GM06990 (cell line): ENCODE results near the gene AGPAT1.

ENCODE experiments used
- DNase-seq: peaks from one replicate; pipeline ENCODE4 v3.0.0-alpha.2; 2011; ENCODE audit not compliant: insufficient read length; ENCODE audit errors: extremely low read depth
- H3K27me3 ChIP-seq: replicated peaks from 2 replicates; pipeline ENCODE4 v1.6.0; 2011; ENCODE audit warnings: low read length; ENCODE audit not compliant: control insufficient read depth, insufficient read depth
- H3K36me3 ChIP-seq: 2 replicates; pipeline ENCODE4 v1.5.1; 2011; ENCODE audit warnings: low read length; ENCODE audit not compliant: control insufficient read depth, insufficient read depth
- H3K4me3 ChIP-seq: replicated peaks from 2 replicates; pipeline ENCODE4 v1.5.1; 2011; ENCODE audit warnings: low read depth, mild to moderate bottlenecking, control low read depth, low read length
- TF ChIP-seq, protein P1 (sequence below): IDR thresholded peaks from 2 replicates; pipeline ENCODE4 v1.5.1; 2011; ENCODE audit warnings: low read length, control low read depth, mild to moderate bottlenecking, inconsistent platforms; ENCODE audit not compliant: insufficient read depth, poor library complexity, severe bottlenecking

AGPAT1 gene

DNA sequence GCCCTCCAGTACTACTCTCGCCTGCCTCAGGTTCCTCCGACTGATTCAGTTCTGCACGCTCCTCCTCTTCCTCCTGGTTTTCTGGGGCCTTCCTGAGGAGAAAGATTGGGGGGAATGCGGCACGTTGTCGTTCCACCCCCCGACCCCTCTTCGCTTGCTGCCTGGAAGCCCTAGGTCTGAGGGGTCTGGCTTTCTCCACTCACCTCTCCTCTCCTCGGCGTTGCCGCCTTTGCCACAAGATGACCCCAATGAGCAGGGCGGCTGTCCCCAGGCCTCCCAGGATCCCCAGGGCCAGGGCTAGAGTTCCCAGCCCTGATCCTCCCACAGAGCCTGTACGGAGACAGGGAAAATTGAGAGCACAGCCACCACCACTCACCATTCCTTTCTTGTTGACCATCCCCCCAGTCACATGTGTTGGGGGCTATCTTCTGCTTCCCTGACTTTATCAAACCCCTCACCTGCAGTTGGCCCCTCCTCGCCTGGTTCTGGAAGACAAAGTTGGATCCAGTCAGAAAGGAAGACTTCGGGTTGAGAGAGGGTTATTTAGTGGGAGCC, 5.3 kb upstream of the AGPAT1 start:
- no peaks in the 10 kb centered on the region for H3K27me3 ChIP-seq
- TF ChIP-seq, protein P1, sequence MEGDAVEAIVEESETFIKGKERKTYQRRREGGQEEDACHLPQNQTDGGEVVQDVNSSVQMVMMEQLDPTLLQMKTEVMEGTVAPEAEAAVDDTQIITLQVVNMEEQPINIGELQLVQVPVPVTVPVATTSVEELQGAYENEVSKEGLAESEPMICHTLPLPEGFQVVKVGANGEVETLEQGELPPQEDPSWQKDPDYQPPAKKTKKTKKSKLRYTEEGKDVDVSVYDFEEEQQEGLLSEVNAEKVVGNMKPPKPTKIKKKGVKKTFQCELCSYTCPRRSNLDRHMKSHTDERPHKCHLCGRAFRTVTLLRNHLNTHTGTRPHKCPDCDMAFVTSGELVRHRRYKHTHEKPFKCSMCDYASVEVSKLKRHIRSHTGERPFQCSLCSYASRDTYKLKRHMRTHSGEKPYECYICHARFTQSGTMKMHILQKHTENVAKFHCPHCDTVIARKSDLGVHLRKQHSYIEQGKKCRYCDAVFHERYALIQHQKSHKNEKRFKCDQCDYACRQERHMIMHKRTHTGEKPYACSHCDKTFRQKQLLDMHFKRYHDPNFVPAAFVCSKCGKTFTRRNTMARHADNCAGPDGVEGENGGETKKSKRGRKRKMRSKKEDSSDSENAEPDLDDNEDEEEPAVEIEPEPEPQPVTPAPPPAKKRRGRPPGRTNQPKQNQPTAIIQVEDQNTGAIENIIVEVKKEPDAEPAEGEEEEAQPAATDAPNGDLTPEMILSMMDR, result no peak
- no peak overlapping the region for H3K4me3 ChIP-seq
- peaks cover 21% of the 10 kb centered on the region for H3K36me3 ChIP-seq
- DNase-seq, result no peak

DNA sequence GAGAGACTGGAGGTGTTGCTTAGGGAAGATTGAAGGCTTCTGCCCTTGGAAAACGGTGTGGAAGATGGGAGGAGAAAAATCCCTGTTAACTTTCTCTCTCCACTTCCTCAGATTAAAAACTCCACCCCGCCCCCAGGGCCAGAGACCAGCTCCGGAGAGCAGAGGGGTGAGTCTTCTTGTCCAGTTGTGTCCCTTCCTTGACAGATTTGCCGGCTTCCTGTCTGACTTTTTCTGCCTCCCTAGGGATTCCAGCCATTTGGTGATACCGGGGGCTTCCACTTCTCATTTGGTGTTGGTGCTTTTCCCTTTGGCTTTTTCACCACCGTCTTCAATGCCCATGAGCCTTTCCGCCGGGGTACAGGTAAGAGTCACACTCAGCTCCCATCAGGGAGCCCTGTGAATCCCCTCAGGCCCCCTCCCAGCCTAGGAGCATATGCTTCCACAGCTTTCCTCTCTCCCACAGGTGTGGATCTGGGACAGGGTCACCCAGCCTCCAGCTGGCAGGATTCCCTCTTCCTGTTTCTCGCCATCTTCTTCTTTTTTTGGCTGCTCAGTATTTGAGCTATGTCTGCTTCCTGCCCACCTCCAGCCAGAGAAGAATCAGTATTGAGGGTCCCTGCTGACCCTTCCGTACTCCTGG, 4.0 kb upstream of the AGPAT1 start:
- no peak overlapping the region; the same call in 1 of the 2 replicates for H3K4me3 ChIP-seq
- no peaks in the 10 kb centered on the region for H3K27me3 ChIP-seq
- H3K36me3 ChIP-seq, result peaks cover 21% of the 10 kb centered on the region
- DNase-seq, result no peak
- TF ChIP-seq, protein P1, result no peak

DNA sequence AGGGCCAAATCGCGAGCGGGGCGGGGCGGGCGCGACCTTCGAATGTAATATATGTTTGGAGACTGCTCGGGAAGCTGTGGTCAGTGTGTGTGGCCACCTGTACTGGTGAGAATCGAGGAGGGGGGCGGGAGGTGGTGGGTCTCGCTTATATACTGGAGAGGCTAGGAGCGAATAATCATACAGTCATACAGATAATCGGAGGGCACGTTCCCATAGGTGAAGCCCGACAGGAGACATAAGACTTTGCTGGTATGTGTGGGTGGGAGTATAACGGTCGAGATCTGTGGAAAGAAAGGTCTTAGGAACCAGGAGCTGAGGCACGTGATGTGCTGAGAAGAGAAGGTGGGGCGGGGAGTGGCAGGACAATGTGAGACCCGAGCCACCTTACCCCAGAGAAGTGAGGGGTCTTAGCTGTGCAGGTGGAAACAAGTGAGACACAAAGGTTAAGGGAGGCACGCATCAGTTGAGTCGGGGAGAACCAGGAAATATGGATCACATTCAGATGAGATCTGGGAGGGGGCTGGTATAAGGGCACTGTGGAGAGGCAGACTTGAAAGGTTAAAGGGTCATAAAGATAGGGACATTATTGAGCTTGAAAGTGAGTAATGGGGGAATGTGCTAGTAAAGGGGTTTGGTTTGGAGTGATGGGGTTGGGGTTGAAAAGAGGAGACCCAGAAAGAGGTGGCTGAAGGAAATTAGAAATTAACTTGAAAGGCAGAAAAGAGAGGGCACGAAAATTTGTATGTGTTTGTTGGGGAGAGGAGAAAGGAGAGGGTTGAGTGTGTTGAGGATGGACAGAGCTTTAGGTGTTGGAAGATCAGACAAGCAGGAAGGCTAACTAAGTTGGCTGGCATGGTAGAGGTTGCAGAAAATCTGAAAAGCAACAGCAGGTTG, 2.9 kb upstream of the AGPAT1 start:
- H3K27me3 ChIP-seq, result no peaks in the 10 kb centered on the region
- peak overlapping the region; percentile 70 for H3K4me3 ChIP-seq
- TF ChIP-seq, protein P1, result no peak
- peaks cover 21% of the 10 kb centered on the region for H3K36me3 ChIP-seq
- no peak for DNase-seq

- H3K36me3 ChIP-seq, result peaks cover 14% of the 10 kb centered on the region
- no peaks in the 10 kb centered on the region for H3K27me3 ChIP-seq
- TF ChIP-seq, protein P1, result no peak
- H3K4me3 ChIP-seq, result peak within 1 kb of the TSS; percentile 92
- DNase-seq, result peak; percentile 99
Measured at GRCh38 chr6:32177788-32178546, 2.1 kb upstream of the AGPAT1 start, which contains the start of gene RNF5. Gene RNF5 (plus strand): TSS chr6:32178405. CDS start chr6:32178512, 107 bp downstream.

DNA sequence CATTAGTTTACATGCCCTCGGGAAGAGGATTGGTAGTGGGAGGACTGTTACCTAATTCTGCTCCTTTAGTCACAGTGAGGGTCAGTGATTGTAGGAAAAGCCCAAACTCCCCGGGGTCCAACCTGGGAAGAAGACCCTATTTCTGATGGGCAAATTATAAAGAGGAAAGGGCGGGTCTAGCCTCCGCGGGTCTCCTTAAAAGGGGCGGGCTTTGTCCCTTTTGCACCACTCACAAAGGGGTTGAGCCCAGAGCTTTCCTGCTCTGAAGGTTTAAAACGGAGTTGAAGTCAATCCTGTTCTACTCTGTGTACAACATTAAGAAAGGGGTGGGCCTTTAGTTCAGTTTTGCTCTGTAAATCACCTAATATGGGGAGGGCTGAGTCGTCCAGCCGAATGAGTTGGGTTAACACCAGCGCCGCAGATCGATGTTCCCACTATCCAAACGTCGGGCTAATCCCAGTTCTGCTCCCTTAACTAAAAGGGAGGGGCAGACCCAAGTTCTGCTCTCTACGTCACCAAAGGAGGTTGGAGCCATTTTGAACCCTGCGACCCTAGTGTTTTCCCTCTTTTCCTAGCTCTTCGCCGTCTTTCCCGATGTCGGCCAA, 1.4 kb upstream of the AGPAT1 start:
- no peaks in the 10 kb centered on the region for H3K27me3 ChIP-seq
- H3K36me3 ChIP-seq, result peaks cover 9% of the 10 kb centered on the region; the same call in 1 of the 2 replicates
- DNase-seq, result no peak
- TF ChIP-seq, protein P1, result no peak
- H3K4me3 ChIP-seq, result peak overlapping the region; percentile 92
